SK-N-SH treated with all-trans-retinoic acid at 6 μM for 48 hours (cell line): ENCODE data around the gene HIVEP3.

Source experiments
- ARNTL ChIP-seq: fragments of 450-650 bp; formaldehyde crosslinking; IDR thresholded peaks from 2 replicates; pipeline ENCODE4 v1.5.0; 2020; ENCODE audit warnings: low read depth, mild to moderate bottlenecking, moderate library complexity, borderline replicate concordance
- CREB5 ChIP-seq: fragments of 250-450 bp; sonication (Bioruptor Pico); IDR thresholded peaks from 2 replicates; pipeline ENCODE4 v1.5.1; 2020; ENCODE audit warnings: low read depth, mild to moderate bottlenecking, moderate library complexity
- PPARA ChIP-seq: fragments of 250-450 bp; sonication (Bioruptor Pico); IDR thresholded peaks from 2 replicates; pipeline ENCODE4 v1.5.0; 2020; ENCODE audit warnings: mild to moderate bottlenecking, borderline replicate concordance
- TCF4 ChIP-seq: fragments of 250-450 bp; sonication (Bioruptor Pico); IDR thresholded peaks from 2 replicates; pipeline ENCODE4 v1.8.0; 2021; ENCODE audit warnings: mild to moderate bottlenecking, moderate library complexity, borderline replicate concordance
- TSHZ2 ChIP-seq: fragments of 250-450 bp; sonication (Bioruptor Pico); IDR thresholded peaks from 2 replicates; pipeline ENCODE4 v1.5.0; 2020; ENCODE audit warnings: mild to moderate bottlenecking, moderate library complexity
- ZNF70 ChIP-seq: fragments of 450-650 bp; formaldehyde crosslinking; IDR thresholded peaks from 2 replicates; pipeline ENCODE4 v1.5.0; 2020; ENCODE audit warnings: mild to moderate bottlenecking, moderate library complexity
- ZNF8 ChIP-seq: fragments of 450-650 bp; formaldehyde crosslinking; IDR thresholded peaks from 2 replicates; pipeline ENCODE4 v1.5.0; 2020; ENCODE audit warnings: mild to moderate bottlenecking, moderate library complexity
- TF ChIP-seq, protein P1 (sequence below): fragments of 250-450 bp; sonication (Bioruptor Pico); IDR thresholded peaks from 2 replicates; pipeline ENCODE4 v1.8.0; 2021; ENCODE audit warnings: low read depth, mild to moderate bottlenecking, moderate library complexity, borderline replicate concordance
- TF ChIP-seq, protein P2 (sequence below): fragments of 250-450 bp; sonication (Bioruptor Pico); IDR thresholded peaks from 2 replicates; pipeline ENCODE4 v1.8.0; 2020; ENCODE audit warnings: mild to moderate bottlenecking, moderate library complexity, borderline replicate concordance

- TF ChIP-seq ZNF8 (CRISPR knock-in tag) (no peak), CREB5 (CRISPR knock-in tag) (no peak), ARNTL (CRISPR knock-in tag) (no peak), TSHZ2 (no peak), PPARA (CRISPR knock-in tag) (no peak), ZNF70 (CRISPR knock-in tag) (no peak), TCF4 (CRISPR knock-in tag) (no peak)
- TF ChIP-seq, protein P1, sequence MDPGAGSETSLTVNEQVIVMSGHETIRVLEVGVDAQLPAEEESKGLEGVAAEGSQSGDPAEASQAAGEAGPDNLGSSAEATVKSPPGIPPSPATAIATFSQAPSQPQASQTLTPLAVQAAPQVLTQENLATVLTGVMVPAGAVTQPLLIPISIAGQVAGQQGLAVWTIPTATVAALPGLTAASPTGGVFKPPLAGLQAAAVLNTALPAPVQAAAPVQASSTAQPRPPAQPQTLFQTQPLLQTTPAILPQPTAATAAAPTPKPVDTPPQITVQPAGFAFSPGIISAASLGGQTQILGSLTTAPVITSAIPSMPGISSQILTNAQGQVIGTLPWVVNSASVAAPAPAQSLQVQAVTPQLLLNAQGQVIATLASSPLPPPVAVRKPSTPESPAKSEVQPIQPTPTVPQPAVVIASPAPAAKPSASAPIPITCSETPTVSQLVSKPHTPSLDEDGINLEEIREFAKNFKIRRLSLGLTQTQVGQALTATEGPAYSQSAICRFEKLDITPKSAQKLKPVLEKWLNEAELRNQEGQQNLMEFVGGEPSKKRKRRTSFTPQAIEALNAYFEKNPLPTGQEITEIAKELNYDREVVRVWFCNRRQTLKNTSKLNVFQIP (CRISPR knock-in tag) = no peak
- TF ChIP-seq, protein P2, sequence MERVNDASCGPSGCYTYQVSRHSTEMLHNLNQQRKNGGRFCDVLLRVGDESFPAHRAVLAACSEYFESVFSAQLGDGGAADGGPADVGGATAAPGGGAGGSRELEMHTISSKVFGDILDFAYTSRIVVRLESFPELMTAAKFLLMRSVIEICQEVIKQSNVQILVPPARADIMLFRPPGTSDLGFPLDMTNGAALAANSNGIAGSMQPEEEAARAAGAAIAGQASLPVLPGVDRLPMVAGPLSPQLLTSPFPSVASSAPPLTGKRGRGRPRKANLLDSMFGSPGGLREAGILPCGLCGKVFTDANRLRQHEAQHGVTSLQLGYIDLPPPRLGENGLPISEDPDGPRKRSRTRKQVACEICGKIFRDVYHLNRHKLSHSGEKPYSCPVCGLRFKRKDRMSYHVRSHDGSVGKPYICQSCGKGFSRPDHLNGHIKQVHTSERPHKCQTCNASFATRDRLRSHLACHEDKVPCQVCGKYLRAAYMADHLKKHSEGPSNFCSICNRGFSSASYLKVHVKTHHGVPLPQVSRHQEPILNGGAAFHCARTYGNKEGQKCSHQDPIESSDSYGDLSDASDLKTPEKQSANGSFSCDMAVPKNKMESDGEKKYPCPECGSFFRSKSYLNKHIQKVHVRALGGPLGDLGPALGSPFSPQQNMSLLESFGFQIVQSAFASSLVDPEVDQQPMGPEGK (CRISPR knock-in tag) = no peak
Observed at GRCh38 chr1:41906943-41907342, 11.8 kb downstream of the HIVEP3 start.
